Lung (tissue), 12 donors: ENCODE data around the gene PTGIS. TPM values are rescaled to one million over a fixed set of nuclear protein-coding genes. Genes with fewer than 3 reads are reported as not detected.

Experiments used
- ATAC-seq: fragments of 200-7000 bp; cut with Tn5 transposase; one replicate; pipeline ENCODE4 v1.9.1; 2020; ENCODE audit warnings: moderate number of reproducible peaks; ENCODE audit not compliant: insufficient read depth, low FRiP score
- DNase-seq, 3 donors: peaks; one replicate each; pipeline ENCODE4 v3.0.0-alpha.2; 2013 to 2017
- H3K27ac ChIP-seq, 2 donors: one replicate each; pipeline ENCODE4 v1.5.1; 2013; ENCODE audit warnings: mild to moderate bottlenecking in 2 of 2, moderate library complexity in 2 of 2, control low read depth in 1 of 2, inconsistent platforms in 1 of 2, low read depth in 1 of 2, low read length in 1 of 2
- H3K27me3 ChIP-seq, 3 donors: one replicate each; pipeline ENCODE4 v1.5.1; 2013; ENCODE audit warnings: low read length in 2 of 3; ENCODE audit not compliant: control insufficient read depth in 3 of 3, insufficient read depth in 3 of 3
- H3K36me3 ChIP-seq, 4 donors: one replicate each; pipeline ENCODE4 v1.5.1; 2013; ENCODE audit warnings: low read length in 4 of 4, mild to moderate bottlenecking in 1 of 4, moderate library complexity in 1 of 4; ENCODE audit not compliant: control insufficient read depth in 4 of 4, insufficient read depth in 4 of 4
- H3K4me1 ChIP-seq, 5 donors: one replicate each; pipeline ENCODE4 v1.5.1; 2013; ENCODE audit warnings: low read length in 5 of 5, mild to moderate bottlenecking in 2 of 5, moderate library complexity in 1 of 5; ENCODE audit not compliant: control insufficient read depth in 5 of 5, insufficient read depth in 5 of 5
- H3K4me3 ChIP-seq: one replicate; pipeline ENCODE4 v1.5.1; 2013; ENCODE audit warnings: mild to moderate bottlenecking, control low read depth, moderate library complexity
- H3K9ac ChIP-seq, 2 donors: one replicate each; pipeline ENCODE4 v1.5.1; 2013; ENCODE audit warnings: low read length in 2 of 2, control low read depth in 1 of 2; ENCODE audit not compliant: insufficient read depth in 1 of 2
- H3K9me3 ChIP-seq, 4 donors: one replicate each; pipeline ENCODE4 v1.5.1; 2013; ENCODE audit warnings: low read length in 3 of 4, mild to moderate bottlenecking in 1 of 4, moderate library complexity in 1 of 4; ENCODE audit not compliant: control insufficient read depth in 4 of 4, insufficient read depth in 3 of 4
- CTCF ChIP-seq: IDR thresholded peaks from 2 replicates; pipeline ENCODE4 v1.5.1; 2012; ENCODE audit warnings: mild to moderate bottlenecking; ENCODE audit errors: control extremely low read depth, extremely low read depth
- WGBS, 2 donors: extraction: QIAGEN DNeasy Blood & Tissue Kit; methylation state at CpG; one replicate each; pipeline ENCODE4 v1.1.7; 2013; 5-methylcytosine and 5-hydroxymethylcytosine counted together
- polyA plus RNA-seq, 2 donors: library from polyadenylated mRNA; stranded (reverse); fragments of 200-250 nt; gene quantifications; one replicate each; pipeline ENCODE4 v1.2.1, GENCODE V29; 2013
- total RNA-seq, 2 donors: library from RNA; depleted of rRNA in 1 of 2; stranded (reverse); fragments of >200 nt in 1 of 2; gene quantifications; one replicate each; pipeline ENCODE4 v1.2.1, GENCODE V29; 2014 to 2021
- donor health status: control.
- donor health status: control.
- donor health status: Bipolar disorder and iron deficiency.
- donor health status: healthy.
- donor health status: DM: yes; HTN: yes; CAD: no.

PTGIS gene
- total and polyA plus RNA-seq, 4 donors: 5.3 to 43.8 (median 14.9) TPM

GRCh38 chr20:49461894-49462620 is 105.9 kb downstream of the PTGIS start:
- 87 to 88% methylated on average over 9 of the region's 9 CpGs for WGBS, 2 donors

GRCh38 chr20:49460916-49461315 is 107.0 kb downstream of the PTGIS start:
- H3K4me3 ChIP-seq: no peak overlapping the region
- H3K9me3 ChIP-seq: no peaks in the 10 kb centered on the region
- WGBS, 2 donors: 77 to 84% methylated on average over 5 of the region's 5 CpGs
- no peaks in the 10 kb centered on the region for H3K36me3 ChIP-seq
- no peak for ATAC-seq
- no peak for TF ChIP-seq CTCF
- DNase-seq: no peak
- H3K4me1 ChIP-seq: no peaks in the 10 kb centered on the region
- peaks cover 0 to 2% (median 0%) of the 10 kb centered on the region in 3 donors for H3K27me3 ChIP-seq
- H3K27ac ChIP-seq: no peak overlapping the region
- no peak overlapping the region for H3K9ac ChIP-seq

More at GRCh38 chr20:49461894-49462620, 105.9 kb downstream of the PTGIS start:
- Histone ChIP-seq H3K27ac (no peak overlapping the region), H3K9me3 (no peaks in the 10 kb centered on the region), H3K36me3 (no peaks in the 10 kb centered on the region), H3K4me1 (no peaks in the 10 kb centered on the region), H3K27me3 (peaks cover 0 to 2% (median 0%) of the 10 kb centered on the region in 3 donors), H3K9ac (no peak overlapping the region), H3K4me3 (no peak overlapping the region)
- no peak for TF ChIP-seq CTCF
- ATAC-seq: no peak
- DNase-seq: no peak

GRCh38 chr20:49460131-49460530 is 107.8 kb downstream of the PTGIS start:
- Histone ChIP-seq H3K4me3 (no peak overlapping the region), H3K9me3 (no peaks in the 10 kb centered on the region), H3K4me1 (no peaks in the 10 kb centered on the region), H3K27ac (no peak overlapping the region), H3K27me3 (peaks cover 0 to 2% (median 0%) of the 10 kb centered on the region in 3 donors), H3K36me3 (no peaks in the 10 kb centered on the region), H3K9ac (no peak overlapping the region)
- WGBS, 2 donors: 86 to 87% methylated on average over 6 of the region's 6 CpGs
- no peak for ATAC-seq
- TF ChIP-seq CTCF: no peak
- no peak for DNase-seq
